Measurements from ENCODE around the gene FXYD3.
A peak's percentile ranks its signal among the peaks of the same experiment; 100 is the strongest.

Gene FXYD3

GRCh38 chr19:35130761-35131720 is 15.4 kb downstream of the FXYD3 start:
- no peak for DNase-seq (ENCODE audit: extremely low read depth, insufficient read length)
- no peak for TF ChIP-seq CTCF (IDR thresholded peaks at IDR 0.05; ENCODE audit: insufficient read depth, low read length, poor library complexity, severe bottlenecking)
- Histone ChIP-seq H3K4me3 (replicated peaks; ENCODE audit: low read depth, low read length) (no peak overlapping the region), H3K36me3 (ENCODE audit: control insufficient read depth, insufficient read depth, low read length) (no peaks in the 10 kb centered on the region), H3K27me3 (replicated peaks; ENCODE audit: control insufficient read depth, insufficient read depth, low read length) (no peaks in the 10 kb centered on the region; the same call in 1 of the 2 replicates)

GRCh38 chr19:35132254-35132653 is 16.6 kb downstream of the FXYD3 start:
- Histone ChIP-seq H3K4me3 (replicated peaks; ENCODE audit: low read depth, low read length) (no peak overlapping the region), H3K36me3 (ENCODE audit: control insufficient read depth, insufficient read depth, low read length) (no peaks in the 10 kb centered on the region), H3K27me3 (replicated peaks; ENCODE audit: control insufficient read depth, insufficient read depth, low read length) (no peaks in the 10 kb centered on the region; the same call in 1 of the 2 replicates)
- DNase-seq (ENCODE audit: extremely low read depth, insufficient read length): no peak
- no peak for TF ChIP-seq CTCF (IDR thresholded peaks at IDR 0.05; ENCODE audit: insufficient read depth, low read length, poor library complexity, severe bottlenecking)

- Histone ChIP-seq H3K27me3 (replicated peaks; ENCODE audit: control insufficient read depth, insufficient read depth, low read length) (no peaks in the 10 kb centered on the region; the same call in 1 of the 2 replicates), H3K4me3 (replicated peaks; ENCODE audit: low read depth, low read length) (no peak overlapping the region), H3K36me3 (ENCODE audit: control insufficient read depth, insufficient read depth, low read length) (no peaks in the 10 kb centered on the region)
- no peak for DNase-seq (ENCODE audit: extremely low read depth, insufficient read length)
- TF ChIP-seq CTCF (IDR thresholded peaks at IDR 0.05; ENCODE audit: insufficient read depth, low read length, poor library complexity, severe bottlenecking): no peak
Observed at GRCh38 chr19:35133826-35134225, 18.2 kb downstream of the FXYD3 start.

GRCh38 chr19:35134601-35135242 is 19.1 kb downstream of the FXYD3 start, which contains the start of gene LGI4:
Gene LGI4, minus strand, starts transcription at chr19:35135059. Its CDS starts 379 bp downstream, at chr19:35134680.
- DNase-seq (ENCODE audit: extremely low read depth, insufficient read length): no peak
- H3K27me3 ChIP-seq (replicated peaks; ENCODE audit: control insufficient read depth, insufficient read depth, low read length): no peaks in the 10 kb centered on the region; the same call in 1 of the 2 replicates
- H3K4me3 ChIP-seq (replicated peaks; ENCODE audit: low read depth, low read length): no peak within 1 kb of the TSS
- H3K36me3 ChIP-seq (ENCODE audit: control insufficient read depth, insufficient read depth, low read length): no peaks in the 10 kb centered on the region
- TF ChIP-seq CTCF (IDR thresholded peaks at IDR 0.05; ENCODE audit: insufficient read depth, low read length, poor library complexity, severe bottlenecking): no peak

- Histone ChIP-seq H3K4me3 (replicated peaks; ENCODE audit: low read depth, low read length) (no peak overlapping the region), H3K27me3 (replicated peaks; ENCODE audit: control insufficient read depth, insufficient read depth, low read length) (no peaks in the 10 kb centered on the region; the same call in 1 of the 2 replicates), H3K36me3 (ENCODE audit: control insufficient read depth, insufficient read depth, low read length) (no peaks in the 10 kb centered on the region)
- peak; percentile 89 for TF ChIP-seq CTCF (IDR thresholded peaks at IDR 0.05; ENCODE audit: insufficient read depth, low read length, poor library complexity, severe bottlenecking)
- DNase-seq (ENCODE audit: extremely low read depth, insufficient read length): peak; percentile 54
Observed at GRCh38 chr19:35135389-35135909, 19.8 kb downstream of the FXYD3 start.

Data from GM06990 (cell line).